Activated naive CD4-positive, alpha-beta T cell (primary cell): ENCODE data around the gene LAIR2.

Experiments used
- DNase-seq, 4 experiments: peaks; one replicate each; lab custom pipeline; 2025; lab: John Stamatoyannopoulos, UW

Gene LAIR2, protein sequence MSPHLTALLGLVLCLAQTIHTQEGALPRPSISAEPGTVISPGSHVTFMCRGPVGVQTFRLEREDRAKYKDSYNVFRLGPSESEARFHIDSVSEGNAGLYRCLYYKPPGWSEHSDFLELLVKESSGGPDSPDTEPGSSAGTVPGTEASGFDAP

GRCh38 chr19:54502518-54503048, at the start of gene LAIR2:
Gene LAIR2, plus strand, starts transcription at chr19:54502831. Its CDS starts 88 bp downstream, at chr19:54502919.
- no peak for DNase-seq

GRCh38 chr19:54453921-54454780, 48.5 kb upstream of the LAIR2 start:
- DNase-seq = no peak

GRCh38 chr19:54454781-54455675, 47.6 kb upstream of the LAIR2 start:
- DNase-seq = no peak

GRCh38 chr19:54455786-54456422, 46.7 kb upstream of the LAIR2 start:
- DNase-seq = no peak

DNA sequence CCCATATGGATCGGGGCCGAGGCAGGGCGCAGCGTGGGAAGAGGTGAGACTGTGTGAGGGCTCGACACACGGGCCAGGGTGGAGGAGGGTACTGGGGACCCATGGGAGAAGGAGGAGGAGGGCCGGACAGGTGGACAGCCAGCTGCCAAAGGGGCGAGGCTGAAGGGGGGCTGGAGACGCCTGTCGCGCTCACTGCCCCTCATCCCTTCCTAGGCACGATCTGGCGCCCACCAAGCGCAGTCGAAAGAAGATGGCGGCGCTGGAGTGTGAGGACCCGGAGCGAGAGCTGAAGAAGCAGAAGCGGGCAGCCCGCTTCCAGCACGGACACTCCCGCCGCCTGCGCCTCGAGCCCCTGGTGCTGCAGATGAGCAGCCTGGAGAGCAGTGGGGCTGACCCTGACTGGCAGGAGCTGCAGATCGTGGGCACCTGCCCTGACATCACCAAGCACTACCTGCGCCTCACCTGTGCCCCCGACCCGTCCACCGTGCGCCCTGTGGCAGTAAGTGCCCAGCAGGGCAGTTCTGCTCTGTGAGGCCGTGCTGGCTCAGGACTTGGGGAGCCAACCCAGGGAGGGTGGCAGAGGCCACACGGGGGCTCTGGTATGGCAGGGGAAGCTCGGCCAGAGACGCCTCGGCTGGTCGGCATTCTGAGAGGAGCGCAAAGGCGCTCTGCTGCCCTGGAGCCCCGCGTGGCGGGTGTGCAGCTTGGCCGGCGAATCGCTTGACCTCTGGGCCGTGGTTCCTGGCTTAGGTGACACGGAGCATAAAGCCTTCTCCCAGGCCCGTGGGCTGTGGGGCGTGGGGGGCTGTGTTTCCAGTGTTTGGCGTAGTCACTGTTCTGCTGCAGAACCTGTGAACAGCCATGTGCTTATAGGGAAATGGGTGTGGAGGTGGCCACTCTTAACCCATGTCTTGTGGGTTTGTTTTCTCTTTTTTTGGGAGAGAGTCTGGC, 45.9 kb upstream of the LAIR2 start:
- no peak for DNase-seq

DNA sequence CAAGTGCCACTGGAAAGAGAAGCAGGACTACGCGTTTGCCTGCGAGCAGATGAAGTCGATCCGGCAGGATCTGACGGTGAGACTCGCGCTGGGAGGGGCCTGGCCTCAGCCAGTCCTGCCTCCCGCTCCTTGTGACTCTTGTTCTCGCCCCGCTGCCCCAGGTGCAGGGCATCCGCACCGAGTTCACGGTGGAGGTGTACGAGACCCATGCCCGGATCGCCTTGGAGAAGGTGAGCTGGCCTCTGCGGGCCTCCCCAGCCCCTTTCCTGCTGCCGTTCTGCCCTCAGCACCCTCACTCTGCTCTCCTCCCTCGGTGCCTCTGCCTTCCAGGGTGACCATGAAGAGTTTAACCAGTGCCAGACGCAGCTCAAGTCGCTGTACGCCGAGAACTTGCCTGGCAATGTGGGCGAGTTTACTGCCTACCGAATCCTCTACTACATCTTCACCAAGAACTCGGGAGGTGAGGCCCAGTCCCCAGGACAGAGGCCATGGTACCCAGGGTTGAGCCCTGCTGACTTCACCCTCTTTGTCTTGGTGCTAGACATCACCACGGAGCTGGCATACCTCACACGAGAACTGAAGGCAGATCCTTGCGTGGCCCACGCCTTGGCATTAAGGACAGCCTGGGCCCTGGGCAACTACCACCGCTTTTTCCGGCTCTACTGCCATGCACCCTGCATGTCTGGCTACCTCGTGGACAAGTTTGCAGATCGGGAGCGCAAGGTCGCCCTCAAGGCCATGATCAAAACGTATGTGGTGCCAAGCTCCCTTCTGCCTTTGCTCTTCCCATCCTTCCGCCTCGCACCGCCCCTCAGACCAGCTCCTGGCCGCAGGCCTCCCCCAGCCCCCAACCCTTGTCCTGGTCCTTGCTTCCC, 44.6 kb upstream of the LAIR2 start:
- DNase-seq = no peak

GRCh38 chr19:54458648-54459281, 43.9 kb upstream of the LAIR2 start:
- no peak for DNase-seq

- DNase-seq = no peak
These were observed 43.1 kb upstream of the LAIR2 start for GRCh38 chr19:54459282-54460229.

GRCh38 chr19:54460230-54461005, 42.2 kb upstream of the LAIR2 start:
- DNase-seq = no peak

- no peak for DNase-seq
These were observed 41.4 kb upstream of the LAIR2 start for GRCh38 chr19:54461210-54461609.

DNA sequence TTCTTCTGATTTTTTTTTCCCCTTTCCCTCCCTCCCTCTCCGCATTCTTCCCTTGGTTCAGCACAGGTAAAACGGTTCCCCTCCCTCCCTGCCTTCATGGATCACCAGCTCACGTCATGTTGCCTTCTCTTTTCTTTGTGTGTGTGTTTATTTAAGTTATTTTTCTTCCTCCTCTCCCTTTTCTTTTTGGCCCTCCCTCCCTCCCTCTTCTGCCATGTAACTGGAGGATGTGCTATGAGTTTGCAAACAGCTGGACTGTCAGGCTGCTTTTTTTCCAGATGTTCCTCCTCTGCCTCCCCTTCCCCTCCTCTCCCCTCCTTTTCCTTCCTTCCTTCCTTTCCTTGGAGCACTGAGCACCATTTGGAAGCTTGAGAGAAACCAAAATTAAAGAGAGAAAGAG, 41.0 kb upstream of the LAIR2 start:
- DNase-seq = no peak

DNA sequence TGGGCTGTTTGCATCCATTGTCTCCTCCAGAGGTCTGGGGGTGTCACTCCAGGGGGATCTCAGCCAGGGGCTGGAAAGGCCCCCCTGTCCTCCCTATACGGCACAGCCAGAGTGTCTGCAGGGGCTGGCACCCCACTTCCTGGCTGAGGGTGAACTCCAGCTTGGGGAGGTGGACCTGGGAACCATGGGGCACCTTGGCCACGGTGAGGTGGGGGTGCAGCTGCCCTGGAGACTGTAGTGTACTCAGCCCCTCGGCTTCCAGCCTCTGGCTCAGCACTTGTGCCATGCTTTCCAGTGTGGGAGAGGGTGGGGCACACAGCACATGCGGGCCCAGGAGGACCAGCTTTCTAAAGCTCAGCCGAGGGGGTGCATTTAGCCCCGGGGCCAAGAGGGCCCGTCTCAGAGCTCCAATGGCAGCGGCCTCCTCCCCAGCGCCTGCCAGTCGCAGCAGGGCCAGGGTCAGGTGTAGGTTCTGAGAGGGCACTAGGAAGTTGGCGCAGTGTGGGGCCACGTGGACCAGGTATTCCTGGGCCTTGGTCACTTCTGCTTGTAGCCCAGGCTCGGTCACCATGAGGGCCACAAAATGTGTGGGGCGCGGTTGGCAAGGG, 40.5 kb upstream of the LAIR2 start:
- no peak for DNase-seq

GRCh38 chr19:54462655-54463530, 39.7 kb upstream of the LAIR2 start:
- DNase-seq = peak in 3 of 4 experiments; percentile 50 to 54 (median 51)

- DNase-seq = peak; percentile 72 to 83 (median 78)
These were observed 39.0 kb upstream of the LAIR2 start, which contains the start of gene LENG9 for GRCh38 chr19:54463531-54464043. Gene LENG9, minus strand, starts transcription at chr19:54463778. Its CDS starts 252 bp downstream, at chr19:54463526.

GRCh38 chr19:54464044-54464629, 38.5 kb upstream of the LAIR2 start:
- DNase-seq = peak; percentile 63 to 81 (median 68)
